H9 (cell line): Measurements from ENCODE around the gene RAB26. TPM values are rescaled to one million over a fixed set of nuclear protein-coding genes. Genes with fewer than 3 reads are reported as not detected.
"Not testable (repeated sequence)": the region's sequence is repeated elsewhere in the genome, so short reads cannot be mapped to it uniquely, and the experiment has no call there.

Source experiments
- DNase-seq: peaks from one replicate; pipeline ENCODE4 v3.0.0-alpha.2; 2017
- H2AFZ ChIP-seq: one replicate; pipeline ENCODE4 v1.6.1; 2013; ENCODE audit warnings: mild to moderate bottlenecking, low read length, control low read depth, moderate library complexity
- H2AK5ac ChIP-seq: 2 replicates; pipeline ENCODE4 v1.6.1; 2013; ENCODE audit warnings: low read length, control low read depth, mixed read lengths; ENCODE audit not compliant: insufficient read length
- H2BK120ac ChIP-seq: one replicate; pipeline ENCODE4 v1.6.1; 2013; ENCODE audit warnings: low read depth, mild to moderate bottlenecking, low read length, control low read depth, inconsistent platforms; ENCODE audit not compliant: poor library complexity, severe bottlenecking
- H2BK12ac ChIP-seq: 2 replicates; pipeline ENCODE4 v1.6.1; 2013; ENCODE audit warnings: low read length, control low read depth, mixed read lengths, low read depth; ENCODE audit not compliant: insufficient read length
- H2BK15ac ChIP-seq: 2 replicates; pipeline ENCODE4 v1.6.1; 2013; ENCODE audit warnings: low read depth, low read length, control low read depth
- H2BK20ac ChIP-seq: one replicate; pipeline ENCODE4 v1.6.1; 2013; ENCODE audit warnings: low read depth, mild to moderate bottlenecking, low read length, control low read depth, inconsistent platforms; ENCODE audit not compliant: poor library complexity, severe bottlenecking
- H2BK5ac ChIP-seq: 2 replicates; pipeline ENCODE4 v1.6.1; 2013; ENCODE audit warnings: low read length, control low read depth, mixed read lengths; ENCODE audit not compliant: insufficient read length
- H3K14ac ChIP-seq: 2 replicates; pipeline ENCODE4 v1.6.1; 2013; ENCODE audit warnings: low read length, control low read depth; ENCODE audit not compliant: insufficient read depth
- H3K18ac ChIP-seq: 2 replicates; pipeline ENCODE4 v1.6.1; 2013; ENCODE audit warnings: low read depth, mild to moderate bottlenecking, mixed read lengths, low read length, control low read depth; ENCODE audit not compliant: insufficient read length
- H3K23ac ChIP-seq: 2 replicates; pipeline ENCODE4 v1.6.1; 2013; ENCODE audit warnings: low read length, control low read depth, mixed read lengths, low read depth; ENCODE audit not compliant: insufficient read length
- H3K23me2 ChIP-seq: 2 replicates; pipeline ENCODE4 v1.6.1; 2013; ENCODE audit warnings: low read depth, mild to moderate bottlenecking, mixed read lengths, low read length, control low read depth; ENCODE audit not compliant: insufficient read length, poor library complexity, severe bottlenecking
- H3K27ac ChIP-seq: 2 replicates; pipeline ENCODE4 v1.5.1; 2013; ENCODE audit warnings: low read length, control low read depth, mixed read lengths, low read depth; ENCODE audit not compliant: insufficient read length
- H3K27me3 ChIP-seq: 2 replicates; pipeline ENCODE4 v1.6.1; 2013; ENCODE audit warnings: low read length, control low read depth, inconsistent platforms; ENCODE audit not compliant: insufficient read depth
- H3K4ac ChIP-seq: 2 replicates; pipeline ENCODE4 v1.6.1; 2013; ENCODE audit warnings: low read depth, mild to moderate bottlenecking, control low read depth, inconsistent platforms, low read length, moderate library complexity
- H3K4me1 ChIP-seq: 2 replicates; pipeline ENCODE4 v1.6.1; 2013; ENCODE audit warnings: low read length, control low read depth, inconsistent platforms; ENCODE audit not compliant: insufficient read depth
- H3K4me2 ChIP-seq: 2 replicates; pipeline ENCODE4 v1.6.1; 2013; ENCODE audit warnings: low read length, control low read depth, mixed read lengths; ENCODE audit not compliant: insufficient read length, insufficient read depth
- H3K56ac ChIP-seq: 2 replicates; pipeline ENCODE4 v1.6.1; 2013; ENCODE audit warnings: low read depth, mild to moderate bottlenecking, mixed read lengths, low read length, control low read depth; ENCODE audit not compliant: insufficient read length
- H3K79me1 ChIP-seq: 2 replicates; pipeline ENCODE4 v1.6.1; 2013; ENCODE audit warnings: low read depth, mild to moderate bottlenecking, moderate library complexity, low read length, control low read depth, inconsistent platforms; ENCODE audit not compliant: insufficient read depth, poor library complexity, severe bottlenecking
- H3K79me2 ChIP-seq: 2 replicates; pipeline ENCODE4 v1.6.1; 2013; ENCODE audit warnings: low read length, control low read depth, inconsistent platforms; ENCODE audit not compliant: insufficient read depth
- H3K9ac ChIP-seq: 2 replicates; pipeline ENCODE4 v1.6.1; 2013; ENCODE audit warnings: low read length, control low read depth, mixed read lengths; ENCODE audit not compliant: insufficient read length; ENCODE audit errors: extremely low read depth
- H3K9me3 ChIP-seq: one replicate; pipeline ENCODE4 v1.6.1; 2013; ENCODE audit warnings: low read depth, low read length, inconsistent platforms; ENCODE audit not compliant: control insufficient read depth
- H3T11ph ChIP-seq: one replicate; pipeline ENCODE4 v1.6.1; 2013; ENCODE audit warnings: mild to moderate bottlenecking, low read length, control low read depth, inconsistent platforms
- H4K20me1 ChIP-seq: one replicate; pipeline ENCODE4 v1.6.1; 2013; ENCODE audit not compliant: control insufficient read depth, insufficient read length, insufficient read depth
- H4K5ac ChIP-seq: 2 replicates; pipeline ENCODE4 v1.6.1; 2013; ENCODE audit warnings: low read depth, mild to moderate bottlenecking, mixed read lengths, low read length, control low read depth; ENCODE audit not compliant: insufficient read length
- H4K8ac ChIP-seq: replicated peaks from 2 replicates; pipeline ENCODE4 v1.6.1; 2013; ENCODE audit warnings: low read length, control low read depth, mixed read lengths, low read depth; ENCODE audit not compliant: insufficient read length
- H4K91ac ChIP-seq: 2 replicates; pipeline ENCODE4 v1.6.1; 2013; ENCODE audit warnings: low read depth, mild to moderate bottlenecking, moderate library complexity, mixed read lengths, low read length, control low read depth; ENCODE audit not compliant: insufficient read length
- H3K27ac Mint-ChIP-seq, 3 experiments: 2 replicates in 2 of 3; 3 replicates in 1 of 3; pipeline ENCODE4 v1.8.0; 2020 to 2021; ENCODE audit warnings: mixed read lengths in 3 of 3, mild to moderate bottlenecking in 1 of 3, moderate library complexity in 1 of 3
- H3K27me3 Mint-ChIP-seq: 2 replicates; pipeline ENCODE4 v1.8.0; 2021; ENCODE audit warnings: low read depth, mild to moderate bottlenecking, moderate library complexity, mixed read lengths
- H3K36me3 Mint-ChIP-seq, 3 experiments: 2 replicates in 2 of 3; 3 replicates in 1 of 3; pipeline ENCODE4 v1.8.0; 2020 to 2021; ENCODE audit warnings: low read depth in 3 of 3, mixed read lengths in 3 of 3; ENCODE audit not compliant: insufficient read depth in 1 of 3
- H3K4me1 Mint-ChIP-seq, 2 experiments: 2 replicates each; pipeline ENCODE4 v1.8.0; 2020; ENCODE audit warnings: mixed read lengths in 2 of 2
- H3K4me3 Mint-ChIP-seq, 2 experiments: 2 replicates in 1 of 2; 3 replicates in 1 of 2; pipeline ENCODE4 v1.8.0; 2020 to 2021; ENCODE audit warnings: mild to moderate bottlenecking in 2 of 2, mixed read lengths in 2 of 2, moderate library complexity in 1 of 2
- H3K9me3 Mint-ChIP-seq, 2 experiments: 2 replicates in 1 of 2; 3 replicates in 1 of 2; pipeline ENCODE4 v1.8.0; 2020; ENCODE audit warnings: mild to moderate bottlenecking in 2 of 2, mixed read lengths in 2 of 2, moderate library complexity in 1 of 2
- WGBS: extraction: QIAGEN DNeasy Blood & Tissue Kit; methylation state at CpG from one replicate; pipeline ENCODE4 v1.1.7; 2013; ENCODE audit warnings: missing lambda C conversion rate, low lambda C conversion rate, mixed read lengths; ENCODE audit not compliant: insufficient read length; ENCODE audit errors: extremely low coverage; 5-methylcytosine and 5-hydroxymethylcytosine counted together
- total RNA-seq: library from RNA; stranded (reverse); gene quantifications from 2 replicates; pipeline ENCODE4 v1.2.1, GENCODE V29; 2021
- TF ChIP-seq, protein P1 (sequence below): fragments of 200-600 bp; sonication (generic); conservative IDR thresholded peaks from 3 replicates; pipeline ENCODE4 v1.8.0; 2021; ENCODE audit warnings: antibody characterized with exemption, mild to moderate bottlenecking

Gene RAB26
- total RNA-seq, 1 experiment from 2014 or later, result 2.4 TPM

DNA sequence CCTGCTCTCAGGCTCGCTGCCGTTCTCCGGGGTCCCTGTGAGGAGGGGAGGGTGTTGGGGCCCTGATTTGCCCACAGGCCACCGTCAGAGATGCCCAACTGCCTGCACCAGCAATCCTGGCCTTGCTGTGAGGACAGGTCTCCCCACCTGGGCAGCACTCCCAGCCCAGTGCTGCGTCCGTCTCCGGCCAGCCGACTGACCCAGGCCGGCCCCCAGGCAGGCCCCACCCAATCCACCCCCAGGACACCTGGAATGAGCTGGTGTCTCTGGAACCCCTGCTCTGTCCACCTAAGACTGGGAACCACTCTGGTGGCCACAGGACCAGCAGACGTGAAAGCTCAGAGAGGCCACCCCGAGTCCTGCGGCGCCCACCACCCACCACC lies 32.8 kb upstream of the RAB26 start:
- Histone ChIP-seq H2BK5ac (no peak overlapping the region), H3K27me3 (no peaks in the 10 kb centered on the region), H4K8ac (no peak overlapping the region), H3K18ac (no peak overlapping the region), H2BK20ac (no peak overlapping the region), H3K4me1 (no peaks in the 10 kb centered on the region), H4K5ac (no peak overlapping the region), H3K14ac (no peak overlapping the region), H2BK120ac (no peak overlapping the region), H3K56ac (no peak overlapping the region), H3K79me2 (no peaks in the 10 kb centered on the region; the same call in 1 of the 2 replicates), H2BK15ac (no peak overlapping the region), H2AK5ac (no peak overlapping the region), H3K23ac (no peak overlapping the region), H3K9ac (no peak overlapping the region), H3K9me3 (no peaks in the 10 kb centered on the region), H4K20me1 (no peaks in the 10 kb centered on the region), H4K91ac (no peak overlapping the region), H2AFZ (no peak overlapping the region), H3K4ac (no peak overlapping the region), H3T11ph (no peak overlapping the region), H3K4me2 (no peak overlapping the region), H3K27ac (no peak overlapping the region), H3K23me2 (no peaks in the 10 kb centered on the region), H3K79me1 (no peaks in the 10 kb centered on the region), H2BK12ac (no peak overlapping the region)
- H3K27me3 Mint-ChIP-seq, result no peaks in the 10 kb centered on the region
- H3K9me3 Mint-ChIP-seq, result no peaks in the 10 kb centered on the region
- H3K36me3 Mint-ChIP-seq, result peaks cover 0 to 12% (median 7%) of the 10 kb centered on the region in 3 experiments; a peak in 4 of 7 replicates
- no peak overlapping the region for H3K4me3 Mint-ChIP-seq
- TF ChIP-seq, protein P1, sequence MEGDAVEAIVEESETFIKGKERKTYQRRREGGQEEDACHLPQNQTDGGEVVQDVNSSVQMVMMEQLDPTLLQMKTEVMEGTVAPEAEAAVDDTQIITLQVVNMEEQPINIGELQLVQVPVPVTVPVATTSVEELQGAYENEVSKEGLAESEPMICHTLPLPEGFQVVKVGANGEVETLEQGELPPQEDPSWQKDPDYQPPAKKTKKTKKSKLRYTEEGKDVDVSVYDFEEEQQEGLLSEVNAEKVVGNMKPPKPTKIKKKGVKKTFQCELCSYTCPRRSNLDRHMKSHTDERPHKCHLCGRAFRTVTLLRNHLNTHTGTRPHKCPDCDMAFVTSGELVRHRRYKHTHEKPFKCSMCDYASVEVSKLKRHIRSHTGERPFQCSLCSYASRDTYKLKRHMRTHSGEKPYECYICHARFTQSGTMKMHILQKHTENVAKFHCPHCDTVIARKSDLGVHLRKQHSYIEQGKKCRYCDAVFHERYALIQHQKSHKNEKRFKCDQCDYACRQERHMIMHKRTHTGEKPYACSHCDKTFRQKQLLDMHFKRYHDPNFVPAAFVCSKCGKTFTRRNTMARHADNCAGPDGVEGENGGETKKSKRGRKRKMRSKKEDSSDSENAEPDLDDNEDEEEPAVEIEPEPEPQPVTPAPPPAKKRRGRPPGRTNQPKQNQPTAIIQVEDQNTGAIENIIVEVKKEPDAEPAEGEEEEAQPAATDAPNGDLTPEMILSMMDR, result no peak
- H3K4me1 Mint-ChIP-seq, result no peaks in the 10 kb centered on the region
- no peak for DNase-seq
- no CpG with 5 or more reads among the region's 13 CpGs for WGBS
- no peak overlapping the region for H3K27ac Mint-ChIP-seq

DNA sequence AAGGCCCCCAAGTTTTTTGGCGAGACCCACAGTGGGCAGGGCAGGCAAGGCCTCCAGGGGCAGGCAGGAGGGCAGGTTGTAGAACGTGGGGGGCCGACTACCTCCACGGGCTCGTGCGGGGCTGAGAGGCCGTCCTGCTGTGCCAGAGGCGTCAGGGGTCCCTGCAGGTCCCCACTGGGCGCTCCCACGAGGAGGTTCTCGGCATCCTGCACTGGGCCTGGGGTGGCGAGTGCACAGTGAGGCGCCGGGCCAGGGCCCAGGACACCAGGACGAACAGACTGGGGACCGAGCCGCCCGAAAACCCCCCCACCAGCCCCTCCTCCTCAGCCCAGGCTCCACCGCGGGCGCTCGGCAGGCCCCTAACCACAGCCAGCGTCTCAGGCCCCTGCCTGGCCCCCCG lies 32.0 kb upstream of the RAB26 start:
- H2BK20ac ChIP-seq, H2BK5ac ChIP-seq, H3K4me3 Mint-ChIP-seq, H3K4ac ChIP-seq, H3K4me1 Mint-ChIP-seq, H3K56ac ChIP-seq, H2BK120ac ChIP-seq, H3K4me1 ChIP-seq, H2BK15ac ChIP-seq, H3K27ac ChIP-seq, H4K20me1 ChIP-seq, H3K36me3 Mint-ChIP-seq, H3K9ac ChIP-seq, DNase-seq, H3K79me2 ChIP-seq, H2BK12ac ChIP-seq, H4K8ac ChIP-seq, H3K9me3 Mint-ChIP-seq, H3K23ac ChIP-seq, H3K23me2 ChIP-seq, H3K18ac ChIP-seq, H3K27me3 ChIP-seq, H2AK5ac ChIP-seq, H3K14ac ChIP-seq, H3K27me3 Mint-ChIP-seq, H3T11ph ChIP-seq, H2AFZ ChIP-seq, H4K5ac ChIP-seq, H3K4me2 ChIP-seq, H4K91ac ChIP-seq, H3K79me1 ChIP-seq, H3K27ac Mint-ChIP-seq, H3K9me3 ChIP-seq: not testable (repeated sequence)
- WGBS, result no CpG with 5 or more reads among the region's 24 CpGs
